ENCODE data around the gene SLMAP.

Gene SLMAP

GRCh38 chr3:57963811-57964346, 207.8 kb downstream of the SLMAP start:
- DNase-seq (ENCODE audit: low read depth): no peak

GRCh38 chr3:57966829-57967228, 210.7 kb downstream of the SLMAP start:
- no peak for DNase-seq (ENCODE audit: low read depth)

GRCh38 chr3:57967590-57967989, 211.5 kb downstream of the SLMAP start:
- DNase-seq (ENCODE audit: low read depth): no peak

GRCh38 chr3:57968501-57968900, 212.4 kb downstream of the SLMAP start:
- no peak for DNase-seq (ENCODE audit: low read depth)

GRCh38 chr3:57971975-57972374, 215.9 kb downstream of the SLMAP start:
- no peak for DNase-seq (ENCODE audit: low read depth)

GRCh38 chr3:57972531-57973111, 216.5 kb downstream of the SLMAP start:
- DNase-seq (ENCODE audit: low read depth): no peak

GRCh38 chr3:57973715-57974477, 217.8 kb downstream of the SLMAP start:
- DNase-seq (ENCODE audit: low read depth): no peak

GRCh38 chr3:57974796-57975388, 218.8 kb downstream of the SLMAP start:
- DNase-seq (ENCODE audit: low read depth): peak; percentile 97

GRCh38 chr3:57977818-57978235, 221.7 kb downstream of the SLMAP start:
- DNase-seq (ENCODE audit: low read depth): no peak

- DNase-seq (ENCODE audit: low read depth): no peak
Observed at GRCh38 chr3:57978316-57978715, 222.2 kb downstream of the SLMAP start.

Measured in GM04503 (cell line).